ENCODE measurements around the gene KCNH3.

KCNH3 gene

GRCh38 chr12:49546481-49546880 is 7.7 kb downstream of the KCNH3 start:
- no peak for DNase-seq

- DNase-seq, result no peak
Observed at GRCh38 chr12:49547090-49547690, 8.4 kb downstream of the KCNH3 start.

- no peak for DNase-seq
Observed at GRCh38 chr12:49548481-49548821, 9.6 kb downstream of the KCNH3 start.

- peak; percentile 29 to 44 for DNase-seq
Observed at GRCh38 chr12:49548822-49549648, 10.2 kb downstream of the KCNH3 start.

- DNase-seq, result no peak
Observed at GRCh38 chr12:49549735-49550692, 11.2 kb downstream of the KCNH3 start.

GRCh38 chr12:49550693-49551252 is 11.9 kb downstream of the KCNH3 start:
- DNase-seq, result no peak

- DNase-seq, result no peak
Observed at GRCh38 chr12:49552014-49552413, 13.2 kb downstream of the KCNH3 start.

- DNase-seq, result no peak
Observed at GRCh38 chr12:49552425-49552824, 13.6 kb downstream of the KCNH3 start.

GRCh38 chr12:49552899-49553298 is 14.1 kb downstream of the KCNH3 start:
- no peak for DNase-seq

GRCh38 chr12:49553512-49554088 is 14.8 kb downstream of the KCNH3 start:
- DNase-seq, result no peak

GRCh38 chr12:49554266-49554665 is 15.4 kb downstream of the KCNH3 start:
- no peak for DNase-seq

GRCh38 chr12:49555631-49556390 is 17.0 kb downstream of the KCNH3 start:
- no peak for DNase-seq

GRCh38 chr12:49556391-49557186 is 17.8 kb downstream of the KCNH3 start:
- DNase-seq, result no peak

GRCh38 chr12:49557187-49557916 is 18.5 kb downstream of the KCNH3 start:
- DNase-seq, result no peak

GRCh38 chr12:49557917-49558215 is 19.0 kb downstream of the KCNH3 start:
- DNase-seq, result no peak

GRCh38 chr12:49558526-49558925 is 19.7 kb downstream of the KCNH3 start:
- no peak for DNase-seq

- no peak for DNase-seq
Observed at GRCh38 chr12:49559011-49559675, 20.3 kb downstream of the KCNH3 start.

- DNase-seq, result no peak
Observed at GRCh38 chr12:49560695-49561094, 21.9 kb downstream of the KCNH3 start.

- no peak for DNase-seq
Observed at GRCh38 chr12:49562233-49562632, 23.4 kb downstream of the KCNH3 start.

- DNase-seq, result no peak
Observed at GRCh38 chr12:49562831-49563230, 24.0 kb downstream of the KCNH3 start.
